Activated effector memory CD4-positive, alpha-beta T cell treated with Interleukin-2 at 50 U/mL for 16 hours (primary cell): ENCODE measurements around the gene E2F4.
A peak's percentile ranks its signal among the peaks of the same experiment; 100 is the strongest.

Experiments
- DNase-seq: peaks from one replicate; pipeline ENCODE4 v3.0.0-alpha.2; 2020

The E2F4 gene

DNA sequence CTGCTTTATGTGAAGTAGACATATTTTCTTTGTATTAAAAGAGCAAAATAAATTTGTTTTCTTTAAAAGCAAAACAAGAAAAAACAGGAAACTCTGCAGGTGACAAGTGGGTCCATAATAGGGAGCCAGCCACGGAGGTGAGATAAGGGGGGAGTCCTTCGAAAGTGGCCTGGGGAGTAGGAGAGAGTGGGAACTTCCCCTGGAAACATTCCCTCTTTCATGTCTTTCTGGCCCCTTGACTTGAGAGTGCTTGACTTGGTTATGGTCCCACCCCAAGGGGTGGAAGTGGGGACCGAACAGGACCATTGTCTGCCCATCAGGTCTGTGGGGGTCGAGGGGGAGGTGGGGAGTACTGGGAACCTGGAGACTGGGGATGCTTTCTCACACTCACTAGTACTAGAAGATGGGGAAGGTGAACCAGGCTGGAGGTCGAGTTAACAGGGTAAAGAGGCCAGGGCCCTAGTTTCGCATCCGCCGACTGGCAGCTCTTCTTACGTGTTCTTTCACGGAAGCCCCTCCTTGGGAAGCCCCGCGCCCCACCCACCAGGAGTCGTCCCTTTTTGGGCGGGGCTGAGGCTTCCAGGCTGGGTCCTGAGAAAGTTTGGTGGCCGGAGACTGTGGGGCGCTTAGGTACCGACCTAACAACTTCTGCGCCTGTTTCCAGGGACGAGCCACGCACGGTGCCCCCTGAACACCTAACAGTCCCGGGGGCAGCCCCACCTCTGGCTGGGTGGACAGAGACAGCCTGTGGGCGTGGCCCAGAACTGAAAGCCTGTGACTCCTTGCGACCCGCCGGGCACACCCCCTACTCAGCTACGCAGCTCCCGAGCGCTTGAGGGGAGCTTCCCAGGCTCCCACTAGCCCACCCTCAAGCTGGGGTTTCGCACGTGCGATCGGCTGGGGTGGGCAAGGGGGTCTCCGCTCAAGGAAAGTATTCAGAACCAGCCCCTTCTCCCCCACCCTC is 33.0 kb upstream of the E2F4 start:
- peak; percentile 80 for DNase-seq

DNA sequence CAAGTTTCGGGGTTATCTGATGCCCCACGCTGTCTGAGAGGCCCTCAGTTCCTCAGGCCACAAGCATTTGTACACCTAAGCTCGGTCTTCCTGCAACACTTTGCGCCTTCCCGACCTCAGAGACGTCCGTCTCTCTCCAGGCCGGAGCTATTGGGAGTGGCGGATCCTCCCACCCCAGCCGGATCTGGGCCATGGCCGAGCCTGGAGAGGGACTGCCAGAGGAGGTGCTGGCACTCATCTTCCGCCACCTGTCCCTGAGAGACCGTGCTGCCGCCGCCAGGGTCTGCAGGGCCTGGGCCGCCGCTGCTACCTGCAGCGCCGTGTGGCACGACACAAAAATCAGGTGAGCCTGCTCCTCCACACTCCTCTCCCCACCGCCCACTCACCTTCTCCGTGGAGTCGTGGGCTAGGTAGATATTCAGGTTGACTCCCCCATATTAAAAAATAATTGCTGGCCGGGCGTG is 30.3 kb upstream of the E2F4 start:
- no peak for DNase-seq

DNA sequence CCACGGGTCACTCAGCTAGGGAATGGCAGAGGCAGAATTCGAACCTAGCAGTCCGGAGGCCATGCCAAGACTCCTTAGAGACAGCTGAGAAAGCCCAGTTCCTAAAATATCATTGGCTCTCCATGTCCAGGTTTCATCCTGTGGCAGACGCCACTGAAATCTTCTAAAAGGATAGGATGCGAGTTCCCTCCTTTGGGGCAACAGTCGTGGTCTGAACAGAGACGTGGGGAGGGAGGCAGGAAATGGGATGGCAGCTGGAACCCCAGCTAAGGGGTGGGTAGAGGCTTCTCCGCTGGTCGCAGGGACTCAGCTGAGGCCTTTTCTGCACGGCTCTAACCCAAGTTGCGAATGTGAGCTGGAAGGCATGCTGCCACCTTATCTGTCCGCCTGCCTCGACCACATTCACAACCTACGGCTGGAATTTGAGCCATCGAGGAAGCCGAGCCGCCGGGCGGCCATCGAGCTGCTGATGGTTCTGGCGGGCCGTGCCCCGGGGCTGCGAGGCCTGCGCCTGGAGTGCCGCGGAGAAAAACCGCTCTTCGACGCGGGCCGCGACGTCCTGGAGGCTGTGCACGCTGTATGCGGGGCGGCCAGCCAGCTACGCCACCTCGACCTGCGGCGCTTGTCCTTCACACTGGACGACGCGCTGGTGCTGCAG is 29.3 kb upstream of the E2F4 start:
- DNase-seq = no peak

DNA sequence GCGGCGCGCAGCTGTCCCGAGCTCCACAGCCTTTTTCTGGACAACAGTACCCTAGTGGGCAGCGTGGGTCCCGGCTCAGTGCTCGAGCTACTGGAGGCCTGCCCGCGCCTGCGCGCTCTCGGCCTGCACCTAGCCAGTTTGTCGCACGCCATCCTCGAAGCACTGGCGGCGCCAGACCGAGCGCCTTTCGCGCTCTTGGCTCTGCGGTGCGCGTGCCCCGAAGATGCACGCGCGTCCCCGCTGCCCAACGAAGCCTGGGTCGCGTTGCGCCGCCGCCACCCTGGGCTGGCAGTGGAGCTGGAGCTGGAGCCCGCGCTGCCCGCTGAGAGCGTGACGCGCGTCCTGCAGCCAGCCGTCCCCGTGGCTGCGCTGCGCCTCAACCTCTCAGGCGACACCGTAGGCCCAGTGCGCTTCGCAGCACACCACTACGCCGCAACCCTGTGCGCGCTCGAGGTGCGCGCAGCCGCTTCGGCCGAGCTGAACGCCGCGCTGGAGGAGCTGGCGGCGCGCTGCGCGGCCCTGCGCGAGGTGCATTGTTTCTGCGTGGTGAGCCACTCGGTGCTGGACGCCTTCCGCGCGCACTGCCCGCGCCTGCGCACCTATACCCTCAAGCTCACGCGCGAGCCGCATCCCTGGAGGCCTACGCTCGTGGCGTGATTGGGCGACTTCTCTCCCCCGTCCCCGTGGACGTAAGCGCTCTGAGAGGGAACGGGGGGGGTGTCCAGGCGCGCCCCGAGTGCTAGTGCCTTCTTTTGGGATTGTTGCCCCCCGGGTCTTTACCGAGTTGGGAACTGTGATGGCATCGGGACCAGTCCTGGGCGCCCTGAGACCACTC is 28.6 kb upstream of the E2F4 start:
- peak; percentile 44 for DNase-seq

DNA sequence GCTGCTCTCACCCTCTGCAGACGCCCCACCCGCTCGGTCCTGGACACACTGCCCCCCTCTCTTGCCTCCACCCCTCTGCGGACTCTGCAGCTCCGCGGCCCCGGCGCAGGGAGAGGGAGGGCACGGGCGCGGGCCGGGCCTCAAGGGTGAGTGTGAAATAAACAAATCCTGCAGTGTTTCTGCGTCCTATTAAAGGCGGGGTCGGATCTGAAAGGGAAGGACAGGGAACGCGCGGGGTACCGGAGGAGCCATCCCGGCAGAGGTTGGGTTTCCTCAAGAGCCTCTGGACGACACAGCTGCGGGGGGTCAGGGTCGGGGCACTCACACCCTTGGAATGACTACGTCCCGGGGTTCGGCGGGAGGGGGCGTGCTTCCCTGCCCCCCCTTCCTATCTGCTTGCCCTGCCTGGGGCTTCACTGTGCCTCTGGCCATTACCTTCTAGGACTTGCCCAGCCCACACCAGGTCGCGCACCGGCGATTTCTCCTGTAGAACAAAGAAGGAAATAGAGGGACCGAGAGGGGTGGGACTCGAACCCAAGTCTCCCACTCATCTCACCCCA is 27.9 kb upstream of the E2F4 start:
- no peak for DNase-seq

DNA sequence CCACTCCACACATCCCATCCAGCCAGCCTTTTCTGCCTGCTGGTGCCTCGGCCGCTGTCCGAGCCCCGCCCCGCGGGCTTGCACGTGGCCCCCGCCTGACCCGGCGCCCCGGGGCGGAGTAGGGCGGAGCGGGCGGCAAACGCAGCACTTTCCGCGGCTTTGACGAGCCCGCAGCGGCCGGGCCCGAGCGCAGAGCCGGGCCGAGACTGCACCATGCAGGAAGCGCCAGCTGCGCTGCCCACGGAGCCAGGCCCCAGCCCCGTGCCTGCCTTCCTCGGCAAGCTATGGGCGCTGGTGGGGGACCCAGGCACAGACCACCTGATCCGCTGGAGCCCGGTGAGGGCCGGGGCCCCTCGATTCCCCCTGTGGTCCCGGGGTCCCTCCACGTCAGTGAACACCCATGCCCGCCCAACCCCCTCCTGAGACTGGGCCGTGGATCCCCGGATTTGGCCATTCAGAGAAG is 27.3 kb upstream of the E2F4 start, which contains the start of gene HSF4:
TSS of gene HSF4 (plus strand) at position 147 of the 463 bp plus-strand sequence. CDS start at position 214, 67 bp downstream.
- no peak for DNase-seq

DNA sequence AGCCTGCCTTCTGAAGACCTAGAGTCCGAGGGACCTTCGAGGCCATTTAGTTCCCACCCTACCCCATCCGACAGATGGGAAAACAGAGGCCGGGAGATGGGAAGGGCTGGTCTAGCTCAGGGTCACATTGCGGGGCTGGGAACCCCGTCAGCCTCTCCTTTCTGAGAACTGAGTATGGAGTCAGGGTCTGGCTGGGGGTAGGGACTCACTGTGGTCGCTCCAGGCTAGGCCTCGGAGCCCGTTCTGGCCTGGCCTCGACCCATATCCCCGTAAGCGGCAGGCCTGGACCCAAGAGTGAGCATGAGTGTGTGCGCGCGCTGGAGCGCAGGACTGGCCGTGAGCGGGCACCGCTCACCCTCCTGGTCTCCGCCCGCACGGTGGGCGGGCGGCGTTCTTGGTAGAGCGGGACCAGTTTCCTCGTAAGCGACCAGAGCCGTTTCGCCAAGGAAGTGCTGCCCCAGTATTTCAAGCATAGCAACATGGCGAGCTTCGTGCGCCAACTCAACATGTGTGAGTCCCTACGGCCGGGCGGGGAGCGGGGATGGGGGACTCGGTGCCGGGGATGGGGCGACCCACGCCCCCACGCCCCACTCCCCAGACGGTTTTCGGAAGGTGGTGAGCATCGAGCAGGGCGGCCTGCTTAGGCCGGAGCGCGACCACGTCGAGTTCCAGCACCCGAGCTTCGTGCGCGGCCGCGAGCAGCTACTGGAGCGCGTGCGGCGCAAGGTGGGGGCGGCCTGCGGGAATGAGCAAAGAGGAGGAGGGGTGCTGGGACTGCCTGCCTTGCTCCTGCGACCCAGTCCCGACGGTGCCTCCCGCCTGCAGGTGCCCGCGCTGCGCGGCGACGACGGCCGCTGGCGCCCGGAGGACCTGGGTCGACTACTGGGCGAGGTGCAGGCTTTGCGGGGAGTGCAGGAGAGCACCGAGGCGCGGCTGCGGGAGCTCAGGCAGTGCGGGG is 26.6 kb upstream of the E2F4 start:
- DNase-seq = no peak

DNA sequence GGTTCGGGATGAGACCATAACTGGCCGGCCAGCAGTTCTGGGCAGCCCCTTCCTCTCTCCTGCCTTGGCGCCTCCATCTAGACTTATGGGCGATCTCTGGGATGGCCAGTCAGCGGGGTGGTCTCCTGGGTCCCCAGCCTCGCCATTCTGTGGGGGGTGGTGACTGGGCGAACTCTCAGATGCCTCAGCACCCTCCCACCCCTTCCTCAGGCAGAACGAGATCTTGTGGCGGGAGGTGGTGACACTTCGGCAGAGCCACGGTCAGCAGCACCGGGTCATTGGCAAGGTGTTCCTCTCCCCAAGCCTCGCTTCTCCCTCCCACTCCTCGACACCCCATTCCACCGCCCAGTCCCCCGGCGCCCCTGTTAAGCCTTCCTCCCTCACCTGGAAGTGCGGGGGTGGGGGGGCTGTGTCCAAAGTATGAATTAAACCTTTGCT is 25.8 kb upstream of the E2F4 start:
- no peak for DNase-seq

DNA sequence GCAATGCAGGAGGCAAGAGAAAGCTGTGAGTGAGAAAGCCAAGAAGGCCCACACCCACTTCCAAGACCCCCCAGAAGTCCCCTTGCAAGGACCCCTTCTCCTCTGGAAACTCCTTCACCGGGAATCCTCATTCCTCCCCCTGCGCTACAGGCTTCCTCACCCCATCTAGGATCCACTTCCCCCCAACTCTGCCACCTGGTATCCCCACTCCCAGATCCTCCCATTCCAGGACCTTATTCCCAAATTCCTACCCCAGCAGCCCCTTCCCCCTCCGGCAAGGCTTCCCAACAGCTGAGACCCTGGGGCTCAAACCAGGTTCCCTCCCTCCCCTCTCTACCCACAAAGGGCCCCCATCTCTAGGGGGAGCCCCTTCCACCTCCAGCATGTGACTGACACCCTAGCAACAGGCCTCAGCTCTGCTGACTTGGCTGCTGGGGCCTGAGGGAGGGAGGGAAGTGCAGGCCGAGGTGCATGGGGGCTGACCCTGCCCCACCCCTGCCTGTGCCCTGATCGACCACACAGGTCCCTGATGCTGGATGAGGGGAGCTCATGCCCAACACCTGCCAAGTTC is 25.3 kb upstream of the E2F4 start:
- DNase-seq = no peak

DNA sequence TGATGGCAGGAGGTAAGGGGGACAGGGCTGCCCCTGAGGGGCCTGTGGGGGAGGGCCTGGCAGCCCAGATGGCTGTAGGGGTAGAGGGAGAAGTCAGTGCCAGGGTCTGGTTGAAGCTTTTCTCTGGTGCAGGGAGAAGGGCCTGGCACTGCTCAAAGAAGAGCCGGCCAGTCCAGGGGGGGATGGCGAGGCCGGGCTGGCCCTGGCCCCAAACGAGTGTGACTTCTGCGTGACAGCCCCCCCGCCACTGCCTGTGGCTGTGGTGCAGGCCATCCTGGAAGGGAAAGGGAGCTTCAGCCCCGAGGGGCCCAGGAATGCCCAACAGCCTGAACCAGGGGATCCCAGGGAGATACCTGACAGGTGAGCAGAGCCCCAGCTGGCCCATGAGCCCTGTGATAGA is 24.4 kb upstream of the E2F4 start:
- DNase-seq = no peak

DNA sequence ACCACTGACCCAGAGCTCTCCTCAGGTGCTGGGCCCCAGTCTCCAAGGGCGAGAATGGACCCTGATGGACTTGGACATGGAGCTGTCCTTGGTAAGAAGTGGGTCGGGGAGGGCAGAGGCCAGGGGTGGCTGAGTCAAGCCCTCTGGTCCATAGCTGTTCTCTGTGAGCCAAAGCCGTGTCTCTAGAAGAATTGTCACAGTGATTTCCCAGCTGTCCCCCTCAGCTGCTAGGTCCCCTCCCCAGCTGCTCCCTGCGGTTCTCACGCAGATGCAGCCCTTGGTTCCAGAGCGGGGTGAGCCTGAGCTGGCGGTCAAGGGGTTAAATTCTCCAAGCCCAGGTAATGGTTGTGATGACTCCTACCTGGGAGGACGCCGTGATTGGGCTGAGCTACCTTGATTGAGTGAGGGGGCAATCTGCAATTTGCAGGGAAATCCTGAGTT is 22.9 kb upstream of the E2F4 start:
- DNase-seq = no peak

DNA sequence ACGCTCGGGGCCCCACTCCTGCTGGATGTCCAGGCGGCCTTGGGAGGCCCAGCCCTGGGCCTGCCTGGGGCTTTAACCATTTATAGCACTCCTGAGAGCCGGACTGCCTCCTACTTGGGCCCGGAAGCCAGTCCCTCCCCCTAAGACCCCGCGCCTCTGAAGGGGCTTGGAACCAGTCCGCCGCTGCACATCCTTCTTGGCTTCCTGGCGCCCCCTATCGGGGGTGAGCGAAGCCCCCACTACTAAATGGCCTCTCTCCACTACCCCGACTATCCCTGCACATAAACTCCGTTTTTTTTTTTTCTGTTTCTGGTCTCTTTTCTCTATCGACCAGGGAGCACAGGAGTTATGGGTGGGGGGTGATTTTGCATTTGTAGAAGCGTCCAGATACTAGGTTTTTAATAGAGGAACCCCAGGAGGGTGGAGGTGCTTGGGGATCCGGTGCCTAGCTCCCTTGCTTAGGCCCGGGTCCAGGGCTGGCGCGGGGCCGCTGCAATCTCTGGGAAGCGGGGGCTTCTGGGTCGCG is 22.2 kb upstream of the E2F4 start:
- DNase-seq = no peak

DNA sequence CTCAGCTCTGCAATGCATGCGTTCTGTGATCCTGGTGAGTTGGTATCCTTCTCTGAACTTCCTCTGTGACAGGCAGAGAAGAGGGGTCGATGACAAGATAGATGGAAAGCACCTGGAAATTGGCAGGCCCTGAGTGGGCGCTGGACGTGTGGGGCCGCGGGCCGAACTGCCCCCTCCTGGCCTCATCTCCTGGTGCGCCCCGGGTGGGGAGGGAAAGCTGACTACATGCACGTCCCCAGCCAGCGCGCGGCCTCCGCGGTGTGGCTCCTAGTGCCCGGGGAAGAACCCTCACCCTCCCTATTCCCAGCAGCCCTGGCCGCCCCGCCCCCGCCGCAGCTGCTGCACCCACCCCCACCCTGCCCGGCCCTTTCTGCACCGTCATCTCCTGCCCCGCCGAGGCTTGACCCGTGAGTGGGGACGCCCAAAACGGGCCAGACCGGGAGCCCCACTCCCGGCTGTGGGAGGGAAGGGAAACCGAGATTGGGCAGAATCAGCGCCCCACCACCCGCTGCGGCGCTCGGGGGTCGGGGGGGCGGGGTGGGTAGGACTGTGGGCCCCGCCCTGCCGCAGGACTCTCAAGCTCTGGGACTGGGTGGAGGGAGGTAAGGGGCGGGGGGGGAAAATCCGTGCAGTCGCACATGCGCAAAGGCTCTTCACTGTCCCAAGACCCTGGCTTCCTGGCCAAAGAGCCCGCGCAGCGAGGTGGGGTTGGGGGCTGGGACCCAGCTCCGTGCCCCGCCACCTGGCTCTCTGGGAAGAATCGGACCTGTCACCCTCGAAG is 21.6 kb upstream of the E2F4 start, which contains the start of gene NOL3:
TSS of gene NOL3 (plus strand) at position 371 of the 781 bp plus-strand sequence.
- DNase-seq = no peak

DNA sequence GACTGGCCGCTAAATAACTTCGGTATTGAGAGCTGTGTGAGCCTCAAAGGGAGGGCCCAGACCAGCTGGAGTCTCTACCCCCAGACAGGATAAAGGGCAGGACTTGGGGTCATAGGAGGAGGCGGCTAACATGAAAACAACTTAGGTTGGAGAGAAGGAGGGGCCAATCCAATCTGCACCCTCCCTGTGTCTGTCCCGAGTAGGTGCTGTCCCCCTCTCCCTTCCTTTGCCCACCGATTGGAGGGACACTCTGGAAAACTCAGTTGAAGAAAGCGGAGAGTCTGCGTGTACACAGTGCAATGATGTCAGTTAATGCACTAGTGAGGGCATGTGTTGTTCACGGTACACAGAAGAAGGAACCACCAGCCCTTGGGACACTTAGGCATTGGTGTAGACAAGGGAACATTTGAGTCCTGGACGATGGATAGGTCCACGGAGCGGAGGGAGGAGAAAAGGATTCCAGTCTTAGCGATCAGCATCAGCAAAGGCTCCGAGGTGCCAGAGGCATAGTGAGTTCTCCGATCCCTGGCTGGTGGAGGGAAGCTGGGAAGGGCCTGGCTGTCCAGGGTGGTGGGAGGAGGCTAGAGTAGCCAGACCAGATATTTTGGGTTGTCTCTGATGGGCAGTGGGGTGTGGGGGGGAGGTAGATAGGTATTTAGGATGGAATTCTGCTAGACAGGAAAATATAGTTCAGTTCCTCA is 20.9 kb upstream of the E2F4 start:
- DNase-seq = no peak

DNA sequence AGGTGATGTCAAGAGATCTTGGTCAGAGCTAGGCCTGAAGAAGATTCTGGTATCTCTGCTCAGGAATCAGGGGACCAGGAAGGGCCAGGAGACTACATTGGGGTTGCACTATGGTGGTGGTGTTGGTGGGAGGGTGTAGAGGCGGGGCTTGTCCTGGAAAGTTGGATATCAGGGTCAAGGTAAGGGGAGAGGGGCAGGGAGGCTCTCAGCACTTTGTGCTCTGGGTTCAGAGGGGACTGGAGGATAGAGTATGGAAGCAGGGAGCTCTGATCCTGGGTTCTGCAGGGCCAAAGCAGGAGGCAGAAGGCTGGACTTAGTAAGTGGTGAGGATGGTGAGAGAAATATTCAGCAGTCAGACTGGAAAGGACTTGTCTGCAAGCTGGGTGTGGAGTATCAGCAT is 18.6 kb upstream of the E2F4 start:
- no peak for DNase-seq

DNA sequence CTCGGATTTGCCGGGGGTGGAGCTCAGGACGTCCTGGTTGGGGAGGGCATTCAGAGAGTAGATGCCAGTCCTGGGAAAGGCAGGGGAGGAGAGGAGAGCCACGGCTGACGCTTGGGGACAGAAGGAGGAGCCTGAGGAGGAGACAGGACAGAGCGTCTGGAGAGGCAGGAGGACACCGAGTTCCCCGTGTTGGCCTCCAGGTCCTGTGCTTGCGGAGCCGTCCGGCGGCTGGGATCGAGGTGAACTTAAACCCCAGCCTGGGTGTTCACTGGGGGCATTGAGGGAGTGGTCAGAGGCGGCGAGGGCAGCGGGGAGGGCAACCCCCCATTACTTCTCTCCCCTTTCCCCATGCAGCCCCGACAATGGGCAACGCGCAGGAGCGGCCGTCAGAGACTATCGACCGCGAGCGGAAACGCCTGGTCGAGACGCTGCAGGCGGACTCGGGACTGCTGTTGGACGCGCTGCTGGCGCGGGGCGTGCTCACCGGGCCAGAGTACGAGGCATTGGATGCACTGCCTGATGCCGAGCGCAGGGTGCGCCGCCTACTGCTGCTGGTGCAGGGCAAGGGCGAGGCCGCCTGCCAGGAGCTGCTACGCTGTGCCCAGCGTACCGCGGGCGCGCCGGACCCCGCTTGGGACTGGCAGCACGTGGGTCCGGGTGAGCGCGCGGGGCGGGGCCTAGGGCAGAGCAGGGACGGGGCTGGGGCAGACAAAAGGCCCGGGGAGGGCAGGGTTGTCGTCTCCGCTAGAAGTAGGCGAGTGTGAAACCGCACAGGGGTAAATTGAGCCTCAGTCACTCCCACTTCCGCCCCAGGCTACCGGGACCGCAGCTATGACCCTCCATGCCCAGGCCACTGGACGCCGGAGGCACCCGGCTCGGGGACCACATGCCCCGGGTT is 17.9 kb upstream of the E2F4 start:
- DNase-seq = peak; percentile 63

DNA sequence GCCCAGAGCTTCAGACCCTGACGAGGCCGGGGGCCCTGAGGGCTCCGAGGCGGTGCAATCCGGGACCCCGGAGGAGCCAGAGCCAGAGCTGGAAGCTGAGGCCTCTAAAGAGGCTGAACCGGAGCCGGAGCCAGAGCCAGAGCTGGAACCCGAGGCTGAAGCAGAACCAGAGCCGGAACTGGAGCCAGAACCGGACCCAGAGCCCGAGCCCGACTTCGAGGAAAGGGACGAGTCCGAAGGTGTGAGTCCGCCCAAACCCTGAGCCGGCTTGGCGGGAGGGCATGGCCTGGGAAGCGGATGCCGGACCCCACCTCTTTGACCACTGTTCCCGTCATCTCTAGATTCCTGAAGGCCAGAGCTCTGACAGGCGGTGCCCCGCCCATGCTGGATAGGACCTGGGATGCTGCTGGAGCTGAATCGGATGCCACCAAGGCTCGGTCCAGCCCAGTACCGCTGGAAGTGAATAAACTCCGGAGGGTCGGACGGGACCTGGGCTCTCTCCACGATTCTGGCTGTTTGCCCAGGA is 17.2 kb upstream of the E2F4 start:
- DNase-seq = no peak

DNA sequence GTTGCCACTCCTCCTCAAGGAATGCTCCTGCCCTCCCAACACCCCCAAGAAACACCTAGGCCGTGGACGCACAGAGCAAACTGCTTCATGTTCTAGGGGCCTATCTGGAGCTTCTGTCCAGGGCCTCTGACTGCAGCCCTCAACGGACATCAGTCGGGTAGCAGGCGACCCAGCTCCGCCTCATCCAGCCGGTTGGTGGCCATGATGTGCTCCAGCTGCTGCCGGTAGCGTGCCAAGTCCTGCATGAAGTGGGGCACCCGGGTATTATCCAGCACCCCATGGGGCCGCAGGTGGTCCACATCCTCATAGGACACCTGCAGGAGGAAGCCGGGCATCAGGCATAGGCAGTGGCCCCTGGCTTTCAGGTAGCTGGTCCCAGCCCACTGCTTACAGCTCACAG is 15.3 kb upstream of the E2F4 start:
- DNase-seq = no peak
